Astrocyte (in vitro differentiated cells and primary cell): ENCODE data around the gene REPIN1. TPM values are rescaled to one million over a fixed set of nuclear protein-coding genes. Genes with fewer than 3 reads are reported as not detected.

Experiments
- DNase-seq: peaks from one replicate; pipeline ENCODE4 v3.0.0-alpha.2; 2010; ENCODE audit warnings: low read depth
- FAIRE-seq: peaks from 2 replicates; lab custom pipeline; 2011; peaks lifted over from hg19 to GRCh38; lab: Jason Lieb, UNC
- H2AFZ ChIP-seq: 2 replicates; pipeline ENCODE4 v1.6.0; 2012; ENCODE audit warnings: low read depth, low read length, inconsistent platforms
- H3K27ac ChIP-seq: 2 replicates; pipeline ENCODE4 v1.5.1; 2011; ENCODE audit warnings: low read depth, low read length, inconsistent platforms
- H3K27me3 ChIP-seq: 2 replicates; pipeline ENCODE4 v1.6.0; 2011; ENCODE audit warnings: low read length, inconsistent platforms; ENCODE audit not compliant: insufficient read depth
- H3K36me3 ChIP-seq: 2 replicates; pipeline ENCODE4 v1.5.1; 2011; ENCODE audit warnings: low read length, inconsistent platforms; ENCODE audit not compliant: insufficient read depth
- H3K4me1 ChIP-seq: 2 replicates; pipeline ENCODE4 v1.5.1; 2011; ENCODE audit warnings: low read length, inconsistent platforms; ENCODE audit not compliant: insufficient read depth
- H3K4me2 ChIP-seq: 2 replicates; pipeline ENCODE4 v1.6.0; 2012; ENCODE audit warnings: low read length, inconsistent platforms
- H3K4me3 ChIP-seq: 2 replicates; pipeline ENCODE4 v1.5.1; 2011; ENCODE audit warnings: low read depth, mild to moderate bottlenecking, low read length, inconsistent platforms; ENCODE audit not compliant: insufficient read depth
- H3K79me2 ChIP-seq: 2 replicates; pipeline ENCODE4 v1.6.0; 2012; ENCODE audit warnings: mild to moderate bottlenecking, low read length, inconsistent platforms; ENCODE audit not compliant: insufficient read depth
- H3K9ac ChIP-seq: 2 replicates; pipeline ENCODE4 v1.6.0; 2012; ENCODE audit warnings: mild to moderate bottlenecking, low read length, inconsistent platforms
- H3K9me3 ChIP-seq: 2 replicates; pipeline ENCODE4 v1.5.1; 2012; ENCODE audit warnings: low read depth, mild to moderate bottlenecking, low read length, inconsistent platforms; ENCODE audit not compliant: insufficient read depth
- H4K20me1 ChIP-seq: 2 replicates; pipeline ENCODE4 v1.6.0; 2012; ENCODE audit warnings: low read length, inconsistent platforms; ENCODE audit not compliant: insufficient read depth
- H3K27ac Mint-ChIP-seq: one replicate; pipeline ENCODE4 v1.8.0; 2021; ENCODE audit warnings: mild to moderate bottlenecking, mixed read lengths; ENCODE audit not compliant: unreplicated experiment
- H3K27me3 Mint-ChIP-seq: one replicate; pipeline ENCODE4 v1.8.0; 2021; ENCODE audit warnings: low read depth, mixed read lengths; ENCODE audit not compliant: unreplicated experiment
- H3K36me3 Mint-ChIP-seq: one replicate; pipeline ENCODE4 v1.8.0; 2021; ENCODE audit warnings: low read depth, mixed read lengths; ENCODE audit not compliant: unreplicated experiment
- H3K4me1 Mint-ChIP-seq: one replicate; pipeline ENCODE4 v1.8.0; 2021; ENCODE audit warnings: low read depth, mixed read lengths; ENCODE audit not compliant: unreplicated experiment
- H3K4me3 Mint-ChIP-seq: one replicate; pipeline ENCODE4 v1.8.0; 2021; ENCODE audit warnings: mild to moderate bottlenecking, moderate library complexity, mixed read lengths; ENCODE audit not compliant: unreplicated experiment
- H3K9me3 Mint-ChIP-seq: one replicate; pipeline ENCODE4 v1.8.0; 2021; ENCODE audit warnings: mild to moderate bottlenecking, mixed read lengths; ENCODE audit not compliant: unreplicated experiment
- EZH2 ChIP-seq: IDR thresholded peaks from 2 replicates; pipeline ENCODE4 v1.6.1; 2012; ENCODE audit warnings: mild to moderate bottlenecking, low read length, inconsistent platforms; ENCODE audit not compliant: insufficient read depth
- total RNA-seq: library from RNA; stranded (reverse); gene quantifications from 2 replicates; pipeline ENCODE4 v1.2.1, GENCODE V29; 2021
- TF ChIP-seq, protein P1 (sequence below): IDR thresholded peaks from 2 replicates; pipeline ENCODE4 v1.5.1; 2011; ENCODE audit warnings: low read depth, mild to moderate bottlenecking, inconsistent platforms, low read length, moderate library complexity; ENCODE audit not compliant: insufficient read depth

REPIN1 gene
- total RNA-seq, 1 donor from 2014 or later, result 95.3 TPM

DNA sequence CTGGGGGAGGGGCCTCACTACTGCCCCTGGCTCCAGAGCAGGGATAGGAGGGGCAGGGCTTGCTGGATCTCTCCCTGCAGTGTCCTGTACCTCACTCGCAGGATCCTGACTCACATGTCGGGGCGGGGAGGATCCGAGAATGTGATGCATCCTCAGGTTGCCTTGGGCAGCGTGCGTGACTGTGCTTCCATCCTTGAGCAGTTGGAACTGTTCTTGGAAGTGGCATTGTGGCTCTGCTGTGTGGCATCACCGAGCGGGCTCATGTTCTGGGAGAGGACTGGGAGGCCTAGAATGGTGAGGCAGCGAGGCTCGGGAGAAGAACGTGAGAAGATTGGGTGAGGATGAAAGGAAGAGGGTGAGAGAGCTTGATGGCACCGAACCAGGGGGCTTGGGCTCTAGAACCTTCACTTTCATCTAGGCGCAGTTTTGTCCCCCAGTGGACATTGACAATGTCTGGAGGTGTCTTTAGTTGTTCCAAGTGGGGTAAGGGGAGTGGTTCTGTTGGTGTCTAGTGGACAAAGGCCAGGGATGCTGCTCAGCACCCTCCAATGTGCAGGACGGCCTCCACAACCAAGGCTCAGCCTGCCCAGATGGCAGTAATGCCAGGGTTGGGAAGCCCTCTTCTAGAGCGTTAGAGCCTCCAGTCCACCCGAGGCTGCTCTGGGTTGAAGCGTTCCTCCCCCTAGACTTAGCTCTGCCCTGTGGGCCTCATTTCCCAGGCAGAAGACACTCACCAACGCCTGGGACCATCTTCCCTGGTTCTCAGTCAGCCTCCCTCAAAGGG lies 35.6 kb upstream of the REPIN1 start:
- Histone ChIP-seq H3K9ac (no peak overlapping the region), H3K27me3 (no peaks in the 10 kb centered on the region), H3K4me3 (no peak overlapping the region), H3K4me2 (no peak overlapping the region), H2AFZ (no peak overlapping the region), H4K20me1 (no peaks in the 10 kb centered on the region), H3K27ac (no peak overlapping the region), H3K36me3 (no peaks in the 10 kb centered on the region), H3K4me1 (no peaks in the 10 kb centered on the region), H3K79me2 (no peaks in the 10 kb centered on the region), H3K9me3 (no peaks in the 10 kb centered on the region)
- DNase-seq (no peak), FAIRE-seq (no peak)
- H3K9me3 Mint-ChIP-seq, result no peaks in the 10 kb centered on the region
- H3K27ac Mint-ChIP-seq, result no peak overlapping the region
- H3K4me3 Mint-ChIP-seq, result no peak overlapping the region
- peaks cover 7% of the 10 kb centered on the region for H3K4me1 Mint-ChIP-seq
- peaks cover 6% of the 10 kb centered on the region for H3K27me3 Mint-ChIP-seq
- TF ChIP-seq, protein P1, sequence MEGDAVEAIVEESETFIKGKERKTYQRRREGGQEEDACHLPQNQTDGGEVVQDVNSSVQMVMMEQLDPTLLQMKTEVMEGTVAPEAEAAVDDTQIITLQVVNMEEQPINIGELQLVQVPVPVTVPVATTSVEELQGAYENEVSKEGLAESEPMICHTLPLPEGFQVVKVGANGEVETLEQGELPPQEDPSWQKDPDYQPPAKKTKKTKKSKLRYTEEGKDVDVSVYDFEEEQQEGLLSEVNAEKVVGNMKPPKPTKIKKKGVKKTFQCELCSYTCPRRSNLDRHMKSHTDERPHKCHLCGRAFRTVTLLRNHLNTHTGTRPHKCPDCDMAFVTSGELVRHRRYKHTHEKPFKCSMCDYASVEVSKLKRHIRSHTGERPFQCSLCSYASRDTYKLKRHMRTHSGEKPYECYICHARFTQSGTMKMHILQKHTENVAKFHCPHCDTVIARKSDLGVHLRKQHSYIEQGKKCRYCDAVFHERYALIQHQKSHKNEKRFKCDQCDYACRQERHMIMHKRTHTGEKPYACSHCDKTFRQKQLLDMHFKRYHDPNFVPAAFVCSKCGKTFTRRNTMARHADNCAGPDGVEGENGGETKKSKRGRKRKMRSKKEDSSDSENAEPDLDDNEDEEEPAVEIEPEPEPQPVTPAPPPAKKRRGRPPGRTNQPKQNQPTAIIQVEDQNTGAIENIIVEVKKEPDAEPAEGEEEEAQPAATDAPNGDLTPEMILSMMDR, result no peak
- TF ChIP-seq EZH2, result no peak
- peaks cover 2% of the 10 kb centered on the region for H3K36me3 Mint-ChIP-seq

DNA sequence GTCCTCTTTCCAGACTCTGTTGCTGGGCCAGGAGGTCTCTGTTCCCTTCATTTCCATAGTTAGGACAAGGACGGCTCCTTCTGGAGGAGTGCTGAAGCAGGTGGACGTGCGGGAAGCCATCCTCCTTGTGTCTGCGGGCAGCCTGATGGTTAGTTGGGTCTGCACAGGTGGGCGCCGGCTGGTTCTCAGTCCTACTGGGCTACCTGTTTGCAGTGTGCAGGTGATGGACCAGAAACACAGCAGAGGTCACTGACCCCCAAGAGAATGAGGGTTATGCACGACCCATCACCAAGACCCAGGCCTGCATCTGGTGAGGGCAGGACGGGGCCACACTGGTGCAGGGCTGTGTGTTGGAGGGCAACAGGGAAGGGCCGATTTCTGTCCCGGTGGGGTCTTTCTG lies 35.0 kb upstream of the REPIN1 start:
- H3K4me3 Mint-ChIP-seq, result no peak overlapping the region
- Histone ChIP-seq H3K4me2 (no peak overlapping the region), H3K36me3 (no peaks in the 10 kb centered on the region), H3K4me1 (no peaks in the 10 kb centered on the region), H3K27ac (no peak overlapping the region), H3K27me3 (no peaks in the 10 kb centered on the region), H3K9ac (no peak overlapping the region), H4K20me1 (no peaks in the 10 kb centered on the region), H2AFZ (no peak overlapping the region), H3K79me2 (no peaks in the 10 kb centered on the region), H3K4me3 (no peak overlapping the region), H3K9me3 (no peaks in the 10 kb centered on the region)
- no peak for TF ChIP-seq EZH2
- TF ChIP-seq, protein P1, result no peak
- H3K27ac Mint-ChIP-seq, result no peak overlapping the region
- H3K36me3 Mint-ChIP-seq, result peaks cover 2% of the 10 kb centered on the region
- FAIRE-seq (no peak), DNase-seq (no peak)
- no peaks in the 10 kb centered on the region for H3K9me3 Mint-ChIP-seq
- H3K27me3 Mint-ChIP-seq, result peaks cover 8% of the 10 kb centered on the region
- peaks cover 5% of the 10 kb centered on the region for H3K4me1 Mint-ChIP-seq

DNA sequence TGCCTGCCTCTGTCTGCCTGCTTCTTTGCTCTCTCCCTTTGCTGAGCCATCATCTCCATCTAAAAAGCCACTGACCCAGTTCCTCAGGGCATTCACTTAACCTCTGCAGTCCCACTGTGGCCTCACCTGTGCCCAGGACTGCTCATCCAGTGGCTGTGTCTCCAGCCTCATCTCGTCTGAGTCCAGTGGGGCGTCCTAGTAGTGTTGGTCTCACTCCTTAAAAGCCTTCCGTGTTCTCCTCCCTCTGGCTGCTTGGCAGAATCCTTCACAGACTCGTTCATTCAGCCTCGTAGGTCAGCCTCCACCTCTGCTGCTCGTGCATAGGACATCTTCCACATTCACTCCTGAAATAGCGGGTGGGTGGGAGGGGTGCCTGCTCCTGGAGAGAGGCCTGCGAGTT lies 34.5 kb upstream of the REPIN1 start:
- no peak overlapping the region for H3K4me3 ChIP-seq
- H3K27ac ChIP-seq, result no peak overlapping the region
- H2AFZ ChIP-seq, result no peak overlapping the region
- no peaks in the 10 kb centered on the region for H3K79me2 ChIP-seq
- H3K36me3 ChIP-seq, result no peaks in the 10 kb centered on the region
- H3K9ac ChIP-seq, result no peak overlapping the region
- no peak overlapping the region for H3K4me2 ChIP-seq
- TF ChIP-seq, protein P1, result no peak
- no peak for TF ChIP-seq EZH2
- H3K9me3 ChIP-seq, result no peaks in the 10 kb centered on the region
- peaks cover 2% of the 10 kb centered on the region for H3K36me3 Mint-ChIP-seq
- H3K4me1 Mint-ChIP-seq, result peaks cover 1% of the 10 kb centered on the region
- H3K27me3 Mint-ChIP-seq, result peaks cover 11% of the 10 kb centered on the region
- H3K9me3 Mint-ChIP-seq, result no peaks in the 10 kb centered on the region
- no peaks in the 10 kb centered on the region for H4K20me1 ChIP-seq
- H3K27ac Mint-ChIP-seq, result no peak overlapping the region
- DNase-seq, result no peak
- no peaks in the 10 kb centered on the region for H3K27me3 ChIP-seq
- no peak for FAIRE-seq
- H3K4me1 ChIP-seq, result peaks cover under 1% of the 10 kb centered on the region
- no peak overlapping the region for H3K4me3 Mint-ChIP-seq
